IMR-90 (cell line): ENCODE measurements around the gene KCNJ8. TPM values are rescaled to one million over a fixed set of nuclear protein-coding genes. Genes with fewer than 3 reads are reported as not detected.
"Not testable (repeated sequence)": the region's sequence is repeated elsewhere in the genome, so short reads cannot be mapped to it uniquely, and the experiment has no call there.

ENCODE experiments used
- ATAC-seq: fragments of 200-7000 bp; cut with Tn5 transposase; 2 replicates; pipeline ENCODE4 v1.9.1; 2020; ENCODE audit warnings: low read depth, mild to moderate bottlenecking, moderate library complexity
- BruUV-seq: library from RNA; stranded (reverse); fragments of 400-500 nt; replicated peaks from 2 replicates; lab custom pipeline; 2021; lab: Mats Ljungman, UMichigan
- CTCF ChIA-PET: fragments of 300-600 bp; formaldehyde crosslinking; extraction: SDS; loops from one replicate; lab custom pipeline; 2021; ENCODE audit warnings: antibody characterized with exemption; lab: Yijun Ruan, JAX
- POLR2A ChIA-PET: fragments of 300-600 bp; sonication (Branson Sonifier 250); formaldehyde crosslinking; loops from one replicate; lab custom pipeline; 2022; ENCODE audit warnings: antibody characterized with exemption; ENCODE audit not compliant: unreplicated experiment; lab: Charles Lee
- DNase-seq: peaks from one replicate; pipeline ENCODE4 v3.0.0; 2013
- H2AFZ ChIP-seq: replicated peaks from 2 replicates; pipeline ENCODE3; 2013; ENCODE audit warnings: low read length, mild to moderate bottlenecking; ENCODE audit not compliant: poor library complexity
- H2AK5ac ChIP-seq: 2 replicates; pipeline ENCODE4 v1.6.1; 2013; ENCODE audit warnings: low read depth, low read length, inconsistent platforms
- H2AK9ac ChIP-seq: replicated peaks from 2 replicates; pipeline ENCODE3; 2013; ENCODE audit warnings: mild to moderate bottlenecking, low read depth, low read length, moderate library complexity; ENCODE audit not compliant: poor library complexity
- H2BK120ac ChIP-seq: 2 replicates; pipeline ENCODE4 v1.6.1; 2013; ENCODE audit warnings: low read depth, low read length, inconsistent platforms
- H2BK15ac ChIP-seq: 3 replicates; pipeline ENCODE4 v1.6.1; 2013; ENCODE audit warnings: low read depth, low read length, inconsistent platforms
- H2BK20ac ChIP-seq: 2 replicates; pipeline ENCODE4 v1.6.1; 2013; ENCODE audit warnings: low read depth, mild to moderate bottlenecking, inconsistent platforms, low read length, moderate library complexity
- H2BK5ac ChIP-seq: 2 replicates; pipeline ENCODE4 v1.6.1; 2013; ENCODE audit warnings: mild to moderate bottlenecking, low read depth, low read length, inconsistent platforms; ENCODE audit not compliant: poor library complexity, severe bottlenecking
- H3K14ac ChIP-seq: replicated peaks from 2 replicates; pipeline ENCODE4 v1.6.1; 2013; ENCODE audit warnings: low read depth, low read length, inconsistent platforms
- H3K18ac ChIP-seq: 2 replicates; pipeline ENCODE4 v1.6.1; 2013; ENCODE audit warnings: low read depth, low read length, control low read depth
- H3K23ac ChIP-seq: 2 replicates; pipeline ENCODE4 v1.6.1; 2013; ENCODE audit warnings: low read depth, low read length, inconsistent platforms
- H3K27ac ChIP-seq: 2 replicates; pipeline ENCODE4 v1.5.1; 2013; ENCODE audit warnings: mild to moderate bottlenecking, control low read depth, low read length; ENCODE audit not compliant: insufficient read depth
- H3K27me3 ChIP-seq: 2 replicates; pipeline ENCODE4 v1.6.1; 2013; ENCODE audit warnings: low read length; ENCODE audit not compliant: control insufficient read depth, insufficient read depth
- H3K36me3 ChIP-seq: 2 replicates; pipeline ENCODE4 v1.6.1; 2013; ENCODE audit warnings: low read length, mixed read lengths; ENCODE audit not compliant: control insufficient read depth, insufficient read depth
- H3K4ac ChIP-seq: 2 replicates; pipeline ENCODE4 v1.6.1; 2013; ENCODE audit warnings: low read depth, low read length, inconsistent platforms
- H3K4me1 ChIP-seq: 2 replicates; pipeline ENCODE4 v1.6.1; 2013; ENCODE audit warnings: low read length, mixed read lengths; ENCODE audit not compliant: control insufficient read depth, insufficient read depth
- H3K4me2 ChIP-seq: 2 replicates; pipeline ENCODE4 v1.6.1; 2013; ENCODE audit warnings: low read depth, mild to moderate bottlenecking, control low read depth, low read length, moderate library complexity
- H3K4me3 ChIP-seq: 2 replicates; pipeline ENCODE4 v1.5.1; 2013; ENCODE audit warnings: low read depth, mild to moderate bottlenecking, control low read depth, low read length, moderate library complexity; ENCODE audit not compliant: insufficient read depth
- H3K56ac ChIP-seq: 2 replicates; pipeline ENCODE4 v1.6.1; 2013; ENCODE audit warnings: low read length, inconsistent platforms; ENCODE audit not compliant: insufficient read depth; ENCODE audit errors: extremely low read depth
- H3K79me1 ChIP-seq, 2 experiments: 2 replicates each; pipeline ENCODE4 v1.6.1; 2013; ENCODE audit warnings: low read length in 2 of 2, inconsistent platforms in 1 of 2, low read depth in 1 of 2
- H3K9ac ChIP-seq: 2 replicates; pipeline ENCODE4 v1.6.1; 2013; ENCODE audit warnings: low read depth, low read length, control low read depth
- H3K9me1 ChIP-seq: 2 replicates; pipeline ENCODE4 v1.6.1; 2013; ENCODE audit warnings: low read length, inconsistent platforms; ENCODE audit not compliant: insufficient read depth
- H3K9me3 ChIP-seq: 2 replicates; pipeline ENCODE4 v1.6.1; 2013; ENCODE audit warnings: low read length; ENCODE audit not compliant: control insufficient read depth, insufficient read depth
- H4K20me1 ChIP-seq: 2 replicates; pipeline ENCODE4 v1.6.1; 2013; ENCODE audit warnings: low read length, inconsistent platforms; ENCODE audit not compliant: insufficient read depth
- H4K5ac ChIP-seq: 2 replicates; pipeline ENCODE4 v1.6.1; 2013; ENCODE audit warnings: mild to moderate bottlenecking, low read depth, low read length, control low read depth
- H4K8ac ChIP-seq, 2 experiments: 2 replicates each; pipeline ENCODE4 v1.6.1; 2013; ENCODE audit warnings: low read depth in 2 of 2, low read length in 2 of 2, control low read depth in 1 of 2, inconsistent platforms in 1 of 2
- H4K91ac ChIP-seq: 2 replicates; pipeline ENCODE4 v1.6.1; 2013; ENCODE audit warnings: low read depth, low read length, inconsistent platforms; ENCODE audit not compliant: insufficient read depth
- BHLHE40 ChIP-seq: fragments of 150-350 bp; IDR thresholded peaks from 2 replicates; pipeline ENCODE4 v1.6.1; 2016; ENCODE audit warnings: mild to moderate bottlenecking, low read depth, low read length
- CTCF ChIP-seq: conservative IDR thresholded peaks from 2 replicates; pipeline ENCODE4 v1.5.1; 2012; ENCODE audit warnings: mild to moderate bottlenecking, low read depth, low read length, improper control_type of control experiment
- RFX5 ChIP-seq: IDR thresholded peaks from 2 replicates; pipeline ENCODE4 v1.8.0; 2012; ENCODE audit warnings: low read depth, mild to moderate bottlenecking, low read length, moderate library complexity
- WGBS, 2 experiments: methylation state at CpG; one replicate each; pipeline versions ENCODE4 v1.1.5 to v1.1.7; 2013; ENCODE audit warnings: missing lambda C conversion rate in 2 of 2; ENCODE audit not compliant: insufficient read length in 1 of 2; ENCODE audit errors: extremely low coverage in 2 of 2; 5-methylcytosine and 5-hydroxymethylcytosine counted together
- dilution Hi-C: fragments of 300-500 bp; cut with HindIII; formaldehyde crosslinking; loops from one replicate; pipeline ENCODE4 v1.14.3; 2018; ENCODE audit warnings: low sequenced_read_pairs; ENCODE audit not compliant: unreplicated experiment
- in situ Hi-C: fragments of 300-500 bp; cut with MboI; formaldehyde crosslinking; loops from 3 replicates; pipeline ENCODE4 v1.14.3; 2019; ENCODE audit warnings: low sequenced_read_pairs, inconsistent platforms, mixed read lengths
- intact Hi-C: fragments of 100-400 bp; cut with micrococcal nuclease; formaldehyde crosslinking; loops from 2 replicates; pipeline ENCODE4 v1.10.0; 2022
- polyA plus RNA-seq, 3 experiments: library from polyadenylated mRNA; depleted of rRNA; stranded (reverse); fragments of >200 nt; gene quantifications; 2 replicates each; pipeline ENCODE4 v1.2.3, GENCODE V29; 2012; ENCODE audit warnings: low replicate concordance in 1 of 3
- total RNA-seq: library from RNA; depleted of rRNA; stranded (reverse); fragments of >200 nt; gene quantifications from 2 replicates; pipeline ENCODE4 v1.2.3, GENCODE V29; 2012

KCNJ8 gene
- total and polyA plus RNA-seq, 2 of the 4 experiments (the other 2 are of a cell fraction), result 8.0 to 15.8 TPM

- TF ChIP-seq CTCF, result no peak
- no peak for TF ChIP-seq RFX5
- TF ChIP-seq BHLHE40, result no peak
Measured at GRCh38 chr12:21786041-21786531, 11.6 kb upstream of the KCNJ8 start (continued).

GRCh38 chr12:21782723-21783122, 8.2 kb upstream of the KCNJ8 start:
- H2AK9ac ChIP-seq, H2AFZ ChIP-seq, H3K18ac ChIP-seq, H2BK15ac ChIP-seq, H4K8ac ChIP-seq, H3K4me1 ChIP-seq, intact Hi-C loops, H3K27me3 ChIP-seq, H3K36me3 ChIP-seq, DNase-seq, H2AK5ac ChIP-seq, H3K56ac ChIP-seq, H2BK120ac ChIP-seq, H4K5ac ChIP-seq, BruUV-seq, H3K9ac ChIP-seq, H3K4me2 ChIP-seq, H3K14ac ChIP-seq, H3K9me1 ChIP-seq, POLR2A ChIA-PET, H4K20me1 ChIP-seq, H2BK20ac ChIP-seq, dilution Hi-C loops, H3K9me3 ChIP-seq, H4K91ac ChIP-seq, in situ Hi-C loops, H3K79me1 ChIP-seq, CTCF ChIA-PET, H2BK5ac ChIP-seq, H3K4me3 ChIP-seq, ATAC-seq, H3K27ac ChIP-seq, H3K23ac ChIP-seq, H3K4ac ChIP-seq: not testable (repeated sequence)
- no CpG with 5 or more reads among the region's 3 CpGs for WGBS, 2 experiments
